Lower lobe of right lung (tissue), 2 donors: ENCODE results near the gene CHRFAM7A. TPM values are rescaled to one million over a fixed set of nuclear protein-coding genes. Genes with fewer than 3 reads are reported as not detected.
A peak's percentile ranks its signal among the peaks of the same experiment; 100 is the strongest.
"Not testable (repeated sequence)": the region's sequence is repeated elsewhere in the genome, so short reads cannot be mapped to it uniquely, and the experiment has no call there.

ENCODE experiments used
- ATAC-seq, 2 donors: fragments of 200-7000 bp; cut with Tn5 transposase; one replicate each; pipeline ENCODE4 v1.9.1; 2020 to 2022; ENCODE audit warnings: mild to moderate bottlenecking in 2 of 2, moderate library complexity in 2 of 2
- DNase-seq: peaks from one replicate; pipeline ENCODE4 v3.0.0-alpha.2; 2020
- H3K27ac ChIP-seq: fragments of 200-600 bp; one replicate; pipeline ENCODE4 v1.8.0; 2022
- H3K27me3 ChIP-seq: fragments of 200-600 bp; one replicate; pipeline ENCODE4 v1.8.0; 2022; ENCODE audit warnings: low read depth
- H3K36me3 ChIP-seq: fragments of 200-600 bp; one replicate; pipeline ENCODE4 v1.8.0; 2022; ENCODE audit warnings: mild to moderate bottlenecking
- H3K4me1 ChIP-seq: fragments of 200-600 bp; one replicate; pipeline ENCODE4 v1.8.0; 2022
- H3K4me3 ChIP-seq: fragments of 200-600 bp; one replicate; pipeline ENCODE4 v1.8.0; 2022; ENCODE audit warnings: mild to moderate bottlenecking
- H3K9me3 ChIP-seq: fragments of 200-600 bp; one replicate; pipeline ENCODE4 v1.8.0; 2022
- intact Hi-C: fragments of 100-400 bp; cut with DNase I; formaldehyde crosslinking; loops from one replicate; pipeline ENCODE4 v1.11.0; 2022
- total RNA-seq: library from RNA; stranded (reverse); fragmentation: NEBNext Ultra II Directional; extraction: Animal tissue kit (Norgen Biotek cat#: 25700); gene quantifications from one replicate; pipeline ENCODE4 v1.2.1, GENCODE V29; 2021
- donor health status: DM: no; HTN: yes; CAD: no; lungs with severe emphysema.

Gene CHRFAM7A
- total RNA-seq, 1 donor from 2014 or later = 9.6 TPM

GRCh38 chr15:30374862-30375261, 18.5 kb downstream of the CHRFAM7A start:
- not testable (repeated sequence) for DNase-seq, H3K27me3 ChIP-seq
- peak in 1 of 2 donors; percentile 10 for ATAC-seq

DNA sequence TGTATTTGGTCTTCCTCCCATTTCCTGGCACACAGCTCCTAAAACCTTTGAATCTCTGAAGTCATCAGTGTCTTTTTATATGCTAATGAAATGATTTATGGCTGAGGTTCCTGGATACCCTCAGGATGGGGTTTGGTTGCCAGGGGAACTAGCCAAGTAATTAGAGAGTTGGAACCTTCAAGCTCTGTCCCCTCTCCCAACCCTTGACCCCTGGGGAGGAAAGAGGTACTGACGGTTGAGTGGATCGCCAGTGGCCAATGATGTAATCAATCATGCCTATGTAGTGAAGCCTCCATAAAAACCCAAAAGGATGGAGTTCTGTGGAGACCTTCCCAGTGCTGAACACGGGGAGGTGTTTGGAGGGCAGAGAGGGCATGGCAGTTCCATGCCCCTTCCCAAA, 25.1 kb downstream of the CHRFAM7A start:
- intact Hi-C loops, H3K27ac ChIP-seq, H3K4me3 ChIP-seq, H3K4me1 ChIP-seq, DNase-seq, ATAC-seq, H3K9me3 ChIP-seq, H3K36me3 ChIP-seq, H3K27me3 ChIP-seq: not testable (repeated sequence)

More at GRCh38 chr15:30374862-30375261, 18.5 kb downstream of the CHRFAM7A start:
- H3K4me3 ChIP-seq, H3K9me3 ChIP-seq, intact Hi-C loops, H3K36me3 ChIP-seq, H3K27ac ChIP-seq, H3K4me1 ChIP-seq: not testable (repeated sequence)

DNA sequence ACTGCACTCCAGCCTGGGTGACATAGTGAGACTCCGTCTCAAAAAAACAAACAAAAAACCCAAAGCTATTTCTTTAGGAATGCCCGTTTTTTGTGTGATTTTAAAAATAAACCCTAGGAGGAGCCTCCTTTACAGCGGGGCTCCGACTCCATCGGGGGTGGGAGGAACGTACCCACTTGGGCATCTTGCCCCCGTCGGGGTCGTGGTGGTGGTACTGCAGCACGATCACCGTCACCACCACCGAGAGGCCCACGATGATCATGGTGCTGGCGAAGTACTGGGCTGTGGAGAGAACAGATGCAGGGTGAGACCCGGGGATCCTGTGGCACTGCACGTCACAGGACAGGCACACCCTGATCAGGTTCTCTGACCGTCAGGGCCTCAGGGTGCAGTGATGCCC, 26.1 kb downstream of the CHRFAM7A start:
- H3K27me3 ChIP-seq, intact Hi-C loops, DNase-seq, H3K36me3 ChIP-seq, H3K4me1 ChIP-seq, H3K4me3 ChIP-seq, H3K27ac ChIP-seq, H3K9me3 ChIP-seq: not testable (repeated sequence)
- ATAC-seq = peak; percentile 19 to 44

GRCh38 chr15:30361404-30361803, 31.9 kb downstream of the CHRFAM7A start:
- intact Hi-C loops, H3K27ac ChIP-seq, H3K36me3 ChIP-seq, ATAC-seq, DNase-seq, H3K27me3 ChIP-seq, H3K9me3 ChIP-seq, H3K4me1 ChIP-seq, H3K4me3 ChIP-seq: not testable (repeated sequence)

GRCh38 chr15:30360990-30361389, 32.4 kb downstream of the CHRFAM7A start:
- H3K36me3 ChIP-seq, H3K4me1 ChIP-seq, intact Hi-C loops, H3K4me3 ChIP-seq, DNase-seq, H3K9me3 ChIP-seq, H3K27me3 ChIP-seq, H3K27ac ChIP-seq, ATAC-seq: not testable (repeated sequence)

- DNase-seq, H3K9me3 ChIP-seq, H3K4me3 ChIP-seq, intact Hi-C loops, H3K36me3 ChIP-seq, H3K27me3 ChIP-seq, H3K4me1 ChIP-seq, ATAC-seq, H3K27ac ChIP-seq: not testable (repeated sequence)
These were observed 38.3 kb downstream of the CHRFAM7A start for GRCh38 chr15:30355043-30355442.

GRCh38 chr15:30349803-30350202, 43.5 kb downstream of the CHRFAM7A start:
- H3K4me1 ChIP-seq, H3K4me3 ChIP-seq, intact Hi-C loops, H3K27me3 ChIP-seq, H3K9me3 ChIP-seq, ATAC-seq, H3K36me3 ChIP-seq, H3K27ac ChIP-seq, DNase-seq: not testable (repeated sequence)

DNA sequence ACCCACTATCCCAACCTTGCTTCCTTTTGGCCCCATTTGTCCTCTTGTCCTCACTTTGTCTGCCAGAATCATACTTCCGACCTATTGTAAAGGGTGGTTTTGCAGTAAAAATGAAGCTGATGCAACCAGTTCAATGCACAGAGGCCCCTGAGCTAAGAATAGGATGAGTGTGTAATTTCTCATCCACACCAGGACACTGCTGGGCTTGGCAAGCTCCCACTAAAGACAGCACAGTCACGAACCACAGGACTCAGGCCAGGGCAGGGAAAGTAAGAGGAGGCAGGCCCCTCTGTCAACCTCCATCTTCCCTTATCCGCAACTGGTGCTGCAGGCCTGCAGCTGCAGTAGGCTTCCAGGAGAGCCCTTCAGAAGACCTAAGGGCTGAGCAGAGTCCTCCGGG, 56.8 kb downstream of the CHRFAM7A start:
- H3K27me3 ChIP-seq, H3K4me1 ChIP-seq, H3K36me3 ChIP-seq, ATAC-seq, H3K27ac ChIP-seq, intact Hi-C loops, H3K9me3 ChIP-seq, H3K4me3 ChIP-seq, DNase-seq: not testable (repeated sequence)

- ATAC-seq = not testable (repeated sequence)
These were observed 59.2 kb downstream of the CHRFAM7A start for GRCh38 chr15:30334152-30334551.

GRCh38 chr15:30326145-30326544, 67.2 kb downstream of the CHRFAM7A start:
- H3K36me3 ChIP-seq, DNase-seq, H3K4me3 ChIP-seq, intact Hi-C loops, H3K27ac ChIP-seq, H3K4me1 ChIP-seq, H3K9me3 ChIP-seq, H3K27me3 ChIP-seq, ATAC-seq: not testable (repeated sequence)

More at GRCh38 chr15:30334152-30334551, 59.2 kb downstream of the CHRFAM7A start:
- H3K27me3 ChIP-seq, H3K9me3 ChIP-seq, intact Hi-C loops, H3K4me1 ChIP-seq, DNase-seq, H3K36me3 ChIP-seq, H3K27ac ChIP-seq, H3K4me3 ChIP-seq: not testable (repeated sequence)

DNA sequence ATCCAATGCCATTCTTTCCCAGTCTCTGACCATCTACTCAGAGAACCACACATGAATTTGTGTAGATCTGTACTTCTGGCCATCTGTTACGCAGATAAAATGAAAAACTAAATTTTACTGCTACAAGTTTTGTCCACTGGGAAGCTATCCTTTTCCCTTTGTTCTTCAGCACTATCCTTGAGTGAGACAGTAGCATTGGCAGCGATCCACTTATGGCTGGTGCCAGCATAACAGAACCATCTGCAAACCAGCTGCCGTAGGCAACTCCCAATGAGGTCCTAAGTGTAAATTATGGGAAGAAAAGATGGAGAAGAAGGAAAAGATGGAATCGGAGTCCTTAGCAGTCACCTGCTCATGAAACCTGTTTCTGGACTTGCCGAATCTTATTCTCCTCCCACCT, 72.3 kb downstream of the CHRFAM7A start:
- intact Hi-C loops, H3K36me3 ChIP-seq, H3K9me3 ChIP-seq, DNase-seq, H3K4me3 ChIP-seq, ATAC-seq, H3K27me3 ChIP-seq, H3K4me1 ChIP-seq, H3K27ac ChIP-seq: not testable (repeated sequence)

DNA sequence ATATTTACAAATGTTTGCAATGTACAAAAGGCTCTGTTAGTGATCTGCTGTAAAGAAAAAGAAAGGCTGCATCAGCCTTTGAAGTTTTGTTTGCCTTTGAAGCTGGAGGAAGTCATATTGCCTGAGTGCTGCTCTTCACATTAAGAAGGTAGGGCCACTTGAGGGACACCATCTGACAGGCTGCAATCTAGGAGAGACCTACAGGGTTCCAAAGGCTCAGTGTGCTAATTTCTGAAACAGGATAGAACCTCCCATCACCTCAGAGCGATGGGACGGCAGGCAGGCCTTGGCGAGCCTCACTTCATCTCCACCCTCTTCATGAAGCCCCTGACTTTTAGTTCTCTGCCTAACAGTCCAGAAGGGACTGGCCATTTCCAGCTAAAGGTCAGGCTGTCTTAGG, 77.6 kb downstream of the CHRFAM7A start:
- H3K36me3 ChIP-seq, H3K27me3 ChIP-seq, H3K4me3 ChIP-seq, ATAC-seq, DNase-seq, H3K27ac ChIP-seq, H3K9me3 ChIP-seq, intact Hi-C loops, H3K4me1 ChIP-seq: not testable (repeated sequence)

- H3K36me3 ChIP-seq, intact Hi-C loops, H3K27me3 ChIP-seq, ATAC-seq, H3K4me1 ChIP-seq, DNase-seq, H3K4me3 ChIP-seq, H3K9me3 ChIP-seq, H3K27ac ChIP-seq: not testable (repeated sequence)
These were observed 82.8 kb downstream of the CHRFAM7A start for GRCh38 chr15:30310575-30310974.
